HG02678 (cell line): ENCODE data around the gene LAMC1.
"Not testable (repeated sequence)": the region's sequence is repeated elsewhere in the genome, so short reads cannot be mapped to it uniquely, and the experiment has no call there.

Source experiments
- ATAC-seq: cut with Tn5 transposase; IDR thresholded peaks from one replicate; pipeline ENCODE4 v1.9.1; 2021; ENCODE audit warnings: mild to moderate bottlenecking, moderate library complexity; ENCODE audit not compliant: unreplicated experiment

The LAMC1 gene

GRCh38 chr1:183143576-183144315 lies 120.5 kb downstream of the LAMC1 start:
- no peak for ATAC-seq

DNA sequence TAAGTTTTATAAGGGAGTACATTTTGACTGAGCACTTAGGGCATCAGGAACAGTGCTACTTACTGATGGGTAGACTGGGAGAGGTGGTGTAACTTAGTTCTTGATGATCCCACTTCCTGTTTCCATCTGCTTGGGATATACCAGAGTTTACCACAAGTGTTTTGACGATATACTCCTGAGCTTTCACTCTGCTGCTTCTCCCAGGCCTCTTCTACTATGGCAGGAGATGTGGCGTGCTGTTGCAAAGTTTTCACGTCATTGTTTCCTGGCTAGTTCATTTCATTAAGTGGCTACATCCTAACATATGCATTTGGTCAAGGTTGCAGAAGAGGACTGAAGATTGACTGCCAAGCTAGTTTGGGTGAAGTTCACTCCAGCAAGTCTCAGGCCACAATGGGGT lies 121.5 kb downstream of the LAMC1 start:
- ATAC-seq = no peak

GRCh38 chr1:183147735-183148134 lies 124.5 kb downstream of the LAMC1 start:
- ATAC-seq = no peak

GRCh38 chr1:183148599-183148998 lies 125.4 kb downstream of the LAMC1 start:
- ATAC-seq = no peak

GRCh38 chr1:183149273-183149672 lies 126.1 kb downstream of the LAMC1 start:
- no peak for ATAC-seq

- ATAC-seq = not testable (repeated sequence)
Measured at GRCh38 chr1:183150032-183150431, 126.8 kb downstream of the LAMC1 start.

GRCh38 chr1:183150445-183150844 lies 127.2 kb downstream of the LAMC1 start:
- ATAC-seq = no peak

DNA sequence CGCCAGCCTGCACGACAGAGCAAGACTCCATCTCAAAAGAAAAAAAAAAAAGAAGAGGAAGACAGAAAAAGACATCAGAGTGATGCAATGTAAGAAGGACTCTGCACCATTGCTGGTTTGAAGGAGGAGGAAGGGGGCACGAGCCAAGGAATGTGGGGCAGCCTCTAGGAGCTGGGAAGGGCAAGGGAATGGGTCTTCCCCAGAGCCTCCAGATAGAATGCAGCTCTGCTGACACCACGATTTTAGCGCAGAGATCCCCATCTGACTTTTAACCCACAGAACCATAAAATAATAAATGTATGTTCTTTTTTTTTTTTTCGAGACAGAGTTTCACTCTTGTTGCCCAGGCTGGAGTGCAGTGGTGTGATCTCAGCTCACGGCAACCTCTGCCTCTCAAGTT lies 129.0 kb downstream of the LAMC1 start:
- ATAC-seq = no peak

DNA sequence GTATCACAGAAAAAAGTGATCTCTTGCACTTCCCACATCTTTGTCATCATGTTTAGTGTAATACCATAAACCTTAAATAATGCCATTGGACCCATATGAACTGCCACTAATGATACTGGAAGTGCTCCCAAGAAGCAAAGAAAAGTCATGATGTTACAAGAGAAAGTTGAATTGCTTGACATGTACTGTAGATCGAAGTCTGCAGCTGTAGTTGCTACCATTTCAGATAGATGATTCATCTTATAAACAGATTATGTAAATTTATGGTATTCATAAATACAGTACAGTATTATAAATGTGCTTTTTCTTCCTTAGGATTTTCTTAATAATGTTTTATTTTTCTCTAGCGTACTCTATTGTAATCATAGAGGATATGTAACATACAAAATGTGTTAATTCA lies 132.7 kb downstream of the LAMC1 start:
- ATAC-seq = no peak

DNA sequence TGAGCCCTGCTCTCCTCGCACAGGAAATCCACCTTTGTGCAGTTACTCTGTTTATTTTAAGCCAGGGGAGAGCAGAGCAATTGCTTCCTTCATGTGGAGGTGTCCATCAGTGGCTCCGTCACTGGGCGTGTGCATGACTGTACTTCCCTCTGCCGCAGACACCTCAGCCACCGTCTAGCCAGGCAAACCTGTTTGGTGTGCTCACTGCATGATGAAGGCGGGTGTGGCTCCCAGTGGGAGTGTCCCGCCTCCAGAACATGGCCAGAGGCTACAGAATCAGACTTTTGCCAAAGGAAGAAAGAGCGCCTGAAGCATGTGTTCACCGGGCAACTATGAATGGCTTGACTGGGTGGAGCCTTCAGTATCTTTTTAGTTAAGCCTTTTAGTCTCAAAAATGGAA lies 136.7 kb downstream of the LAMC1 start:
- ATAC-seq = no peak

DNA sequence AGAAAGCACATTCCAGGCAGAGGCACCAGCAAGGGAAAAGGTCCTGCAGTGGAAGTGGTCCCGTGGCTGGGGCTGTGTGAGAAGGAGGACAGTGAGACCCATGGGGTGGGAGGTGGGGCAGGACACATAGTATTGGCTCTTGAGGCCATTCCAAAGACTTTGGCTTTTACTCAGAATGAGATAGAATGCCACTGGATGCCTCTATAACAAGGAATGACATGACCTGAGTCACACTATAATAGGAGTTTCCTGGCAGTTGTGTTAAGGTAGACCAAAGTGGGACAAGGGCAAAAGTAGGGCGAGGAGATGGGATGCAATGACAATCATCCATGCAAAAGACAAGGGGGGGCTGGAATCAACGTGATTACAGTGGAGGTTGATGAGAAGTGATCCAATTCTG lies 138.2 kb downstream of the LAMC1 start:
- no peak for ATAC-seq

GRCh38 chr1:183163316-183163715 lies 140.1 kb downstream of the LAMC1 start:
- ATAC-seq = no peak

DNA sequence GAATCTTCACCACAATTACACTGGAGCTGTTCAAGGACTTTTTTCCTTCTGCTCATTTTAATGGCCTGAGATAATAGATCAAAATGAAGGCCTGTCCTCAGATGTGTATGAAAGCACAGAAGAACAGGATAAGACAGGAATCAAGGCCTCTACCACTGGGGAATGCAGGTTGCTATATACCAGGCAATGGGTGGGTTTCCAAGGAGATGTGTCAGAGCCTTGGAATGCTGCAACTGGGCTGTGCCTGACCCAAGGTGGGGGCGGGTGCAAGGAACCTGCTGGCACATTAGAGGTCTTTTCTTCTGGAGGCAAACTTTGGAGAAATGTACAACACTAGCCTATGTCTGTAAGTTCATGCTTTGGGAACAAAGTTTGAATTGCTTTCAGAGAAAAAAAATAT lies 141.1 kb downstream of the LAMC1 start:
- ATAC-seq = no peak

DNA sequence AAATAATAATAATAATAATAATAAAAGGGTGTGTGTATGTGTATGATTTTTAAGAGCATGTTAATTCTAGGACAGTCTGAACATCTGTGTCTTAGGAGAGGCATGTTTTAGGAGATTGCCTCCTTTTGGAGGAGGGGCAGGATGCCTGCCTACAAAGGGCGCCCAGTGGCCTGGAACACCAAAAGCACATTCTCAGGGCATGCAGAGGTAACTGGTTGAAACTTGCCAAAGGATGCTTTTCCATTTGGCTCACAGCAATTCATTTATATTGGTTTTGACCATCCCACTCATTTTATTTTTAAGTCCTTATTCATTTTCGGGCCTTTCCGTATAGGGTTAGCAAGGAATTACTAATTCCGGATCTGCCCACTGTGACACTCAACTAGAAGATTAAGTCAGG lies 141.7 kb downstream of the LAMC1 start:
- ATAC-seq = no peak

- ATAC-seq = no peak
Measured at GRCh38 chr1:183165456-183165855, 142.2 kb downstream of the LAMC1 start.

GRCh38 chr1:183166454-183166853 lies 143.2 kb downstream of the LAMC1 start:
- ATAC-seq = no peak

- no peak for ATAC-seq
Measured at GRCh38 chr1:183167676-183168075, 144.5 kb downstream of the LAMC1 start.

DNA sequence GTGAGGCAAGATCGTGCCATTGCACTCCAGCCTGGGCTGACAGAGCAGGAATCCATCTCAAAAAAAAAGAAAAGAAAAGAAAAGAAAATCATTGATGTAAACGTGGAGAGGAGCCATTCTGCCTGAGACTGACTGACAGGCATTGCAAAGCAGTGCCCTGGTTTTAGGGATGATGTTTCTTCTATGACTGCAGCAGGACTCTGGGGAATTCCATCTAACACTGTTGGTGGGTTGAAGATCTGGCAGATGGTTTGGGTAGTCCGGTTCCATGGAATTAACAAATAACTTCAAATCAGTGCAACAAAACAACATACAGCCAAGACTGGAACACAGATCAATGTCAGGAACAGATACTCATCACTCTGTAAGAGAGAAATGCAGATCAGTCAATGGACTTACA lies 145.1 kb downstream of the LAMC1 start:
- ATAC-seq = no peak

DNA sequence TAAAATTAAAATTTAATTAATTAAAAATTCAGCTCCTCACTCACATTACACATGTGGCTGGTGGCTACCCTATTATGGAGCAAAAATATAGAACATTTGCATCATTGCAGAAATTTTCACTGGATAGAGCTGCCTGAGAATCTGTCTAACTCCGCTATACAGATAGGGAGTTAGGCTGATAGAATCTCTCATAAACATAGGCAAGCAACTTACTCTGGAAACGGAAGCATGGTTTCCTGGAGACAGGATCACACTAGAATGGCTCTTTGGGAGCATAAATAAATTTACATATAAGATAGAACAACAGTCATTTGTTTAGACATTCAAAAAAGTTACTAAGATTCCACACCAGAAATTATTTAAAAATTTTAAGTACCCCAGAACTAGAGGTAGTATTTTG lies 150.6 kb downstream of the LAMC1 start:
- no peak for ATAC-seq

GRCh38 chr1:183175631-183176030 lies 152.4 kb downstream of the LAMC1 start:
- ATAC-seq = no peak

DNA sequence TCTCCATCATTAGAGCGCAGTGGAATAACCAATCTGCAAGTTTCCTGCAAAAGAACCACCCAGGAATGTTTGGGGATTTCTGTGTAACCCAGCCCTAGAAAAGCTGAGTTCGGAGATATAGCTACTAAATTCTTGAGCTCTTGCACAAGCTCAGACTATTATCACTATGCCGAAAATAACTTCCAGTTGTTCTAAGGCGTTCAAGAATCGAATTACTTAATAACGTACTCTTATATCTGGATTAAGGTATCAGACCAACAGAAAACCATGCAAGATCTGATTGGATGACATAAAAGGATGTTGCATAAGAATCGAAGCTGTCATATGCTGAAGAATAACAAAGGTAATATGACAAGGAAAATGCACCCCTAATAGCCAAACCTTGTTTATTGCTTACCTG lies 155.3 kb downstream of the LAMC1 start:
- ATAC-seq = no peak

DNA sequence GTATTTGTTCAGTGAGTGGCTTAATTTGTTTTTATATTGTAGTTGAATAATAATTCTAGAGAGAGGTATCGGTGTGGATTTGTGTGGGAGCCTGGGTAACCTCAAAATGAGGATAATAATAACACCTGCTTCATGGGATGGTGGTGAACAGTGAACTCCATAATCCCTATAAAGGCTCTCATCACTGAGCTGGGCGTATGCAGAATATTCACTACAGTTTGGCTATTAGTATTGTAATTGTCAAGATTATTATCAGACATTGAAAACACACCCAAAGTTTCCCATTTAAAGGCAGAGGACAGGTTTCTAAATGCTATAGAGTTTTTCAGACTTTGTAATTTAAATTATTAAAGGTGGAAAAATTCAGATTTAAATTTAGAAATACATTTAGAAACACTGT lies 155.8 kb downstream of the LAMC1 start:
- ATAC-seq = no peak

GRCh38 chr1:183180218-183180617 lies 157.0 kb downstream of the LAMC1 start:
- no peak for ATAC-seq
